ENCODE data around the gene PLSCR2. TPM values are rescaled to one million over a fixed set of nuclear protein-coding genes. Genes with fewer than 3 reads are reported as not detected.

The PLSCR2 gene
- total and polyA plus RNA-seq, 9 of the 15 experiments (the other 6 are each of a cell fraction or from before 2014, with no cell fraction given) = 0.07 to 0.49 (median 0.25) TPM; not detected in 4

GRCh38 chr3:146466604-146467003 is 2.8 kb downstream of the PLSCR2 start:
- ATAC-seq (no peak), FAIRE-seq (no peak), DNase-seq (ENCODE audit: extremely low read depth in 1 of 4, low spot score in 3 of 4) (no peak)
- Histone ChIP-seq H3K9me3 (replicated peaks; ENCODE audit: control insufficient read depth, insufficient read depth, low read depth, low read length) (no peaks in the 10 kb centered on the region), H3K9me1 (ENCODE audit: control insufficient read depth, insufficient read depth, low read length) (no peaks in the 10 kb centered on the region), H3K36me3 (ENCODE audit: control insufficient read depth, insufficient read depth, low read length) (no peaks in the 10 kb centered on the region), H3K27me3 (ENCODE audit: control insufficient read depth in 2 of 2, insufficient read depth in 2 of 2, low read length in 2 of 2) (no peaks in the 10 kb centered on the region), H3K4me2 (ENCODE audit: insufficient read depth, low read length) (no peak overlapping the region), H3K4me3 (no peak overlapping the region), H3K79me2 (ENCODE audit: control insufficient read depth, insufficient read depth, low read length) (peaks cover 2% of the 10 kb centered on the region; the same call in 2 of the 3 replicates), H2AFZ (ENCODE audit: low read depth, low read length) (no peak overlapping the region), H3K9ac (ENCODE audit: insufficient read depth in 1 of 2, low read depth in 2 of 2, low read length in 2 of 2) (no peak overlapping the region), H3K27ac (ENCODE audit: extremely low read depth, low read depth, low read length) (no peak overlapping the region), H3K4me1 (replicated peaks in 1 of 2; ENCODE audit: control insufficient read depth in 2 of 2, insufficient read depth in 2 of 2, low read length in 2 of 2) (peaks cover 3 to 13% of the 10 kb centered on the region in 2 experiments; a peak in 3 of 5 replicates), H4K20me1 (replicated peaks; ENCODE audit: control insufficient read depth, insufficient read depth, low read length) (no peaks in the 10 kb centered on the region)
- in situ Hi-C loops (cut with MboI) (no loop called here), intact Hi-C loops (cut with micrococcal nuclease) (loop anchor here (5.0 kb wide), 1 partner anchor 101 kb away; no protein-coding TSS in a partner anchor)
- POLR2A ChIA-PET = no interaction called here
- CTCF ChIA-PET (ENCODE audit: low intra/inter-chr PET ratio) = no interaction called here
- 75% methylated on average over 1 of the region's 1 CpG for WGBS (ENCODE audit: insufficient coverage, low coverage, missing lambda C conversion rate)
- BruUV-seq (replicated peaks) = no TSS peak
- no peak for TF ChIP-seq ZFP30 (CRISPR knock-in tag; IDR thresholded peaks at IDR 0.05; ENCODE audit: borderline replicate concordance)

- Histone ChIP-seq H3K27me3 (ENCODE audit: control insufficient read depth in 2 of 2, insufficient read depth in 2 of 2, low read length in 2 of 2) (no peaks in the 10 kb centered on the region), H3K4me2 (ENCODE audit: insufficient read depth, low read length) (no peak overlapping the region), H3K79me2 (ENCODE audit: control insufficient read depth, insufficient read depth, low read length) (peaks cover 2% of the 10 kb centered on the region; the same call in 2 of the 3 replicates), H4K20me1 (replicated peaks; ENCODE audit: control insufficient read depth, insufficient read depth, low read length) (no peaks in the 10 kb centered on the region), H3K4me3 (no peak overlapping the region), H3K9ac (ENCODE audit: insufficient read depth in 1 of 2, low read depth in 2 of 2, low read length in 2 of 2) (no peak overlapping the region), H2AFZ (ENCODE audit: low read depth, low read length) (no peak overlapping the region), H3K9me3 (replicated peaks; ENCODE audit: control insufficient read depth, insufficient read depth, low read depth, low read length) (no peaks in the 10 kb centered on the region), H3K36me3 (ENCODE audit: control insufficient read depth, insufficient read depth, low read length) (no peaks in the 10 kb centered on the region), H3K9me1 (ENCODE audit: control insufficient read depth, insufficient read depth, low read length) (no peaks in the 10 kb centered on the region), H3K4me1 (replicated peaks in 1 of 2; ENCODE audit: control insufficient read depth in 2 of 2, insufficient read depth in 2 of 2, low read length in 2 of 2) (peaks cover 3 to 13% of the 10 kb centered on the region in 2 experiments; a peak in 3 of 5 replicates), H3K27ac (ENCODE audit: extremely low read depth, low read depth, low read length) (no peak overlapping the region)
- ChIA-PET POLR2A (no interaction called here), CTCF (ENCODE audit: low intra/inter-chr PET ratio) (no interaction called here)
- FAIRE-seq (no peak), ATAC-seq (no peak), DNase-seq (ENCODE audit: extremely low read depth in 1 of 4, low spot score in 3 of 4) (no peak)
- intact Hi-C loops (cut with micrococcal nuclease) (loop anchor here (5.0 kb wide), 1 partner anchor 101 kb away; no protein-coding TSS in a partner anchor), in situ Hi-C loops (cut with MboI) (no loop called here)
- WGBS (ENCODE audit: insufficient coverage, low coverage, missing lambda C conversion rate) = 48% methylated on average over 6 of the region's 6 CpGs
- no TSS peak for BruUV-seq (replicated peaks)
- no peak for TF ChIP-seq NFE2L1 (tag; IDR thresholded peaks at IDR 0.05; ENCODE audit: borderline replicate concordance, low read depth)
- no peak for TF ChIP-seq SREBF1 (IDR thresholded peaks at IDR 0.05; ENCODE audit: borderline replicate concordance, low read depth, low read length)
- TF ChIP-seq ZBTB34 (CRISPR knock-in tag; IDR thresholded peaks at IDR 0.05) = no peak
- no peak for TF ChIP-seq ATF7 (IDR thresholded peaks at IDR 0.05)
- no peak for TF ChIP-seq HBP1 (CRISPR knock-in tag; IDR thresholded peaks at IDR 0.05)
- no peak for TF ChIP-seq TBP (optimal IDR thresholded peaks at IDR 0.05; ENCODE audit: low read depth, low read length)
- TF ChIP-seq MLX (CRISPR knock-in tag; conservative IDR thresholded peaks at IDR 0.05) = no peak
These were observed 3.5 kb downstream of the PLSCR2 start for GRCh38 chr3:146465693-146466465.
